Measurements from ENCODE around the gene PLPP3. TPM values are rescaled to one million over a fixed set of nuclear protein-coding genes. Genes with fewer than 3 reads are reported as not detected.
A peak's percentile ranks its signal among the peaks of the same experiment; 100 is the strongest.

PLPP3 gene
- total RNA-seq, 2 donors from 2014 or later: not detected

GRCh38 chr1:56517404-56518130 lies 61.8 kb downstream of the PLPP3 start:
- Mint-ChIP-seq H3K9me3 (peaks cover 0 to 5% of the 10 kb centered on the region in 2 donors), H3K36me3 (no peaks in the 10 kb centered on the region), H3K27ac (no peak overlapping the region)
- no peak for ATAC-seq
- DNase-seq (ENCODE audit: low spot score in 2 of 2): no peak

DNA sequence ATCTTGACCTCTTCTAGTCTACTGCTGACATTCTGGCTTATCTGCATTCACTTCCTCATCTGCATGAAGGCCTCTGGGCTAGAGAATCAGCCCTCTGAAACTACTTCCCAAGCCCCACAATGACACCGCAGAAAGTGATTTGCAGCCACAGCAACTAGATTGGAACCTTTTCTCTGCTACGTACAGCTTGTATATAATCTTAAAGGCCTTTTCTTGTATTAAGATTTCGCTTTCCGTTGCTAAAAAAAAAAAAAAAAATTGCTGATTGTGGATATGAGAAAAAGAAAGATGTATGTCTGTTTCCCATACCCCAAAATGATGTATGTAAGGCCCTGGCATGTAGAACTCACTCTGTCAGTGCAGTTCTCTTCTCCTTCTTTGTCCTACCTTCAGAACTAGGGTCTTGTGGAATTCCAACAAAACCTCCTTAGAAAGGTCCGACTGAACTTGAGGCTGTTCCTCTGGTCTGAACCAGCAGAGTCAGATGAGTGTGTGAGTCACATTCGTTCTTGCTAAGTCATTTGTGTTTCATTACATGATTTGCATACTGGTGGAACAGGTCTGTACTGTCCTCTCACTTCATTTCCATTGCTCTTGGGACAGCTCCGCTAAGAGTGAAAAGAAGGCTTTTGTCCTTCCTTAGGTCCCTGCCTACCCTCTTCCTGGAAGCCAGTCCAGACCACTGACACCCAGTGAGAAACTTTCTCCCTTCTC lies 62.7 kb downstream of the PLPP3 start:
- no peak for ATAC-seq
- H3K36me3 Mint-ChIP-seq: no peaks in the 10 kb centered on the region
- H3K27ac Mint-ChIP-seq: no peak overlapping the region
- DNase-seq (ENCODE audit: low spot score in 2 of 2): no peak
- peaks cover 0 to 5% of the 10 kb centered on the region in 2 donors for H3K9me3 Mint-ChIP-seq

GRCh38 chr1:56515898-56516538 lies 63.3 kb downstream of the PLPP3 start:
- Mint-ChIP-seq H3K36me3 (no peaks in the 10 kb centered on the region), H3K9me3 (peaks cover 0 to 5% of the 10 kb centered on the region in 2 donors), H3K27ac (no peak overlapping the region)
- no peak for DNase-seq (ENCODE audit: low spot score in 2 of 2)
- no peak for ATAC-seq

DNA sequence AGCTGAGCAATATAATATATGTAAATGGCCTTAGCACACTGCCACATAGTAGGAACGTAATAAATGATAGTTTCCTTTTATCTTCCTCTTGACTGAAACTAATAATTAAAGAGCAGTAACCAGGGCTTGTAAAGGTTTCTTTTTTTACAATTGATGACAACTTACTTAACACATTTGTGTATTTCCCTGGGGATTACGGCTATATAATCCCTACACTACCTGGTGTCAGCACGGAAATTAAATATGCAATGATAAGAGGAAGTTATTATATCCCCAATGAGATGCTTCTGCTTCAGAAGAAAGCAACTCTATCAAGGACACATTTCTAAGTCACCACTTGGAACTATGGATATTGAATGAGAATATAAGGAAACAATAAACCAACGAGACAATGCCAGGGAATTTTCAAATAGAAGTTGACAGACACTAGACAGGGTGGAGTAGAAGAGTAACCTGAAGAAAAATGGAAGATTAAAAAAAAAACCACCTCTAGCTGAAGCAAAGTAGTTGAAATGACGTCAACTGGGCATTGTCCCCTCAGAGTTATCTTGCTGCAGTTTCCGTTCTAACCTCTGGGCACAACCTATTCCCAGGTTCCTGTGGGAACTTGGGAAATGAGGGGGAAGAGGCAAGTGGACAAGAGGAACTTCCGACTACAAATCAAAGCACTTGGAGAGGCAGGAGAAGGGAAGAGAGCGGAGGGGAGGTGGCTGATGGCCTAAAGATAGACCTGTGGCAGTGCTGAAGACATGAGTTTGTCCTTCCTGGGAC lies 66.5 kb downstream of the PLPP3 start:
- H3K9me3 Mint-ChIP-seq: peaks cover 0 to 5% of the 10 kb centered on the region in 2 donors
- DNase-seq (ENCODE audit: low spot score in 2 of 2): no peak

GRCh38 chr1:56511766-56512165 lies 67.6 kb downstream of the PLPP3 start:
- H3K9me3 Mint-ChIP-seq: peaks cover 1 to 6% of the 10 kb centered on the region in 2 donors
- ATAC-seq: no peak
- peaks cover 0 to 2% of the 10 kb centered on the region in 2 donors for H3K36me3 Mint-ChIP-seq
- no peak for DNase-seq (ENCODE audit: low spot score in 2 of 2)
- H3K27ac Mint-ChIP-seq: no peak overlapping the region

More for the DNA sequence above, 66.5 kb downstream of the PLPP3 start:
- H3K36me3 Mint-ChIP-seq: no peaks in the 10 kb centered on the region
- H3K27ac Mint-ChIP-seq: no peak overlapping the region
- ATAC-seq: no peak

DNA sequence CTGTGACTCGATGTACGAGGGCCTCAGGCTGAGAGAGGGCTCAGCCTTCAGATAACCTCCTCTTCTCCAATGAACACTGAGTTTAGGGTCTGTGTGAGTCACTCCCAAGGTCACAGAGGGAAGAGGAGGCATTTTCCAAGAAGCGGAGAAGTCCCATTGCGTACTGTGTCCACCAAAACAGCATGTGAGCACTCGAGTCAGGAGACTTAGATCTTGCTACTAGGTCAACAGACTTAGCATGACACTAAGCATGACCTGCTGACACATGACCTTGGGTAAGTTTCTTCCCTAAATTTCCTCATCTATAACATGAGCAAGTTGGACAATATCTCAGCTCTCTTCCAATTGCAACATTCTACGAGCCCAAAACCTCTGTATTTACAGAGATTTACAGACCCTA lies 68.0 kb downstream of the PLPP3 start:
- DNase-seq (ENCODE audit: low spot score in 2 of 2) (no peak), ATAC-seq (no peak)
- Mint-ChIP-seq H3K9me3 (peaks cover 5 to 8% of the 10 kb centered on the region in 2 donors), H3K27ac (no peak overlapping the region), H3K36me3 (peaks cover 0 to 4% of the 10 kb centered on the region in 2 donors)

DNA sequence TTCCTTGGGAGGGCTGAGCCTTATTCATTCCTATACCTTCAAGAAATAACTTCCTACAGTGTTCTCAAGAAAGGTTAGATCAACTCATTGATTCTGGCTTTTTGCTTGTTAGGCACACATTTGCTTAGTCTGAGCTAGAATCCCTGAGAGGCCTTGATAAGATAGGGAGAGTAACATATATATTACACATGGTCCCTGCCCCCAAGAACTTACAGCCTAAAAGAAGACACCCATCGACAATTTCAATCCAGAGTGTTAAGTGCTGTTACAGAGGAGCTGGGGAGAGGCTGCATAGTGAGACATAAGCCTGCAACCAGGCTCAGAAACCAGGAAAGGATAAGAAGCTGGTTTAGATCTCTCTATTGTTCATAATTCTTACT lies 68.7 kb downstream of the PLPP3 start:
- Mint-ChIP-seq H3K36me3 (peaks cover 0 to 9% of the 10 kb centered on the region in 2 donors), H3K9me3 (peaks cover 5 to 12% of the 10 kb centered on the region in 2 donors), H3K27ac (no peak overlapping the region)
- DNase-seq (ENCODE audit: low spot score in 2 of 2): no peak
- no peak for ATAC-seq

- ATAC-seq (no peak), DNase-seq (ENCODE audit: low spot score in 2 of 2) (no peak)
- peaks cover 5 to 12% of the 10 kb centered on the region in 2 donors for H3K9me3 Mint-ChIP-seq
- H3K27ac Mint-ChIP-seq: no peak overlapping the region
- H3K36me3 Mint-ChIP-seq: peaks cover 0 to 9% of the 10 kb centered on the region in 2 donors
These were observed 69.4 kb downstream of the PLPP3 start for GRCh38 chr1:56509713-56510641.

- ATAC-seq: no peak
- no peak for DNase-seq (ENCODE audit: low spot score in 2 of 2)
- no peak overlapping the region for H3K27ac Mint-ChIP-seq
- H3K9me3 Mint-ChIP-seq: peaks cover 5 to 12% of the 10 kb centered on the region in 2 donors
- peaks cover 0 to 9% of the 10 kb centered on the region in 2 donors for H3K36me3 Mint-ChIP-seq
These were observed 70.8 kb downstream of the PLPP3 start for GRCh38 chr1:56508523-56508983.

DNA sequence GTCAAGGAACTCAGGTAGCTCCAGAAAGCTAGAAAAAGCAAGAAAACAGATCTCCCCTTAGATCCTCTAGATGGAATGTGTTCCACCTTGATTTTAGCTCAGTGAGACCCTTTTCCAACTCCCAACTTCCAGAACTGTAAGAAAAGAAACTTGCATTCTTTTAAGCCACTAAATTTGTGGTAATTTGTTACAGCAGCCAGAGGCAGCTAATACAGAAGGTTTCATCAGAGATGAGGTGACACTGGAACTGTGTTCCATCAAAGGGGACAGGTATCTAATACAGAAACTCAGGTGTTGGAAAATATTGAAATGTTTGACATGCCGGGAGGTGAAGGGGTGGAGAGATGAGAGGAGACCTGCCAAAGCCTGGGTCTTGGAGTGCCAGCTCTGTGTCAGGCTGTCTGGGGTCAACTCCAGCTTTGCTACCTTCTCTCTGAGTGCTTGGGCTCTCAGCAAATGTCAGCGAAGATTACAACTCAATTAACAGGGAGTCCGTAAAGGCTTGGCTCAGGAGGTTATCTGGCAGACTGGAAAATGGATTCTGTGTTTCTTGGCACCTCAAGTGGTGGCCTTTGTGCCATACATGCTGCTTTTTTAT lies 71.3 kb downstream of the PLPP3 start:
- no peak for ATAC-seq
- no peak overlapping the region for H3K27ac Mint-ChIP-seq
- peaks cover 5 to 11% of the 10 kb centered on the region in 2 donors for H3K9me3 Mint-ChIP-seq
- no peak for DNase-seq (ENCODE audit: low spot score in 2 of 2)
- H3K36me3 Mint-ChIP-seq: peaks cover 0 to 9% of the 10 kb centered on the region in 2 donors

GRCh38 chr1:56506951-56507491 lies 72.3 kb downstream of the PLPP3 start:
- DNase-seq (ENCODE audit: low spot score in 2 of 2) (no peak), ATAC-seq (no peak)
- Mint-ChIP-seq H3K27ac (no peak overlapping the region), H3K9me3 (peaks cover 9 to 12% of the 10 kb centered on the region in 2 donors), H3K36me3 (peaks cover 0 to 9% of the 10 kb centered on the region in 2 donors)

GRCh38 chr1:56505792-56506743 lies 73.3 kb downstream of the PLPP3 start:
- H3K36me3 Mint-ChIP-seq: peaks cover 0 to 9% of the 10 kb centered on the region in 2 donors
- no peak for DNase-seq (ENCODE audit: low spot score in 2 of 2)

DNA sequence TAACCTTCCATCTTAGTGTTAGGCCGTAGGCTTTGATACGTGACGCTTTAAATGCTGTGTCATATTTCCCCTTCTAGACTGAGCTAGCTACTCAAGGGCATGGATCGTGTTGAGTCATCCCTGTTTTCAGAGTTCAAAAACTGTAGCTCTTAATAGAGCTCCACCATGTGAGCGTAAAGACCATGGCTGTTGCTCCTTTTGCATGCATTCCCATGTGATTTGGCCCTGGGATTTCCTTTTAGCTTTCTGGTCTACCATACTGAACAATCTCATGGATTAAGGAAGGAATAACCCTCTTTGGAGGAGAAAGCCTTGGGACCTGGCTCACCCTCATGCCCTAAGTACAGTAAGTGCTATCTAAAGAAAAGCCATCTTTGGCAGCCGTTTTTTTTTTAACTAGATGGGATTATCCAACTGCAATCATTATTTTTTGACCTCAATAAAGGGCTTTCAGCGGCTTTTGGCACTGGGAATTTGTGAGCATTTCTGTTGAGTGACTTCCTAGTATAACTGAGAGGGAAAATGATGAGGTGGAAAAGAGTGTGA lies 76.6 kb downstream of the PLPP3 start:
- no peak overlapping the region for H3K27ac Mint-ChIP-seq
- H3K9me3 Mint-ChIP-seq: peaks cover 9 to 19% of the 10 kb centered on the region in 2 donors
- ATAC-seq: no peak
- DNase-seq (ENCODE audit: low spot score in 2 of 2): no peak
- H3K36me3 Mint-ChIP-seq: peaks cover 0 to 9% of the 10 kb centered on the region in 2 donors

More at GRCh38 chr1:56505792-56506743, 73.3 kb downstream of the PLPP3 start:
- no peak for ATAC-seq
- H3K9me3 Mint-ChIP-seq: peaks cover 9 to 15% of the 10 kb centered on the region in 2 donors
- H3K27ac Mint-ChIP-seq: peak overlapping the region in 1 of 2 donors; percentile 33

DNA sequence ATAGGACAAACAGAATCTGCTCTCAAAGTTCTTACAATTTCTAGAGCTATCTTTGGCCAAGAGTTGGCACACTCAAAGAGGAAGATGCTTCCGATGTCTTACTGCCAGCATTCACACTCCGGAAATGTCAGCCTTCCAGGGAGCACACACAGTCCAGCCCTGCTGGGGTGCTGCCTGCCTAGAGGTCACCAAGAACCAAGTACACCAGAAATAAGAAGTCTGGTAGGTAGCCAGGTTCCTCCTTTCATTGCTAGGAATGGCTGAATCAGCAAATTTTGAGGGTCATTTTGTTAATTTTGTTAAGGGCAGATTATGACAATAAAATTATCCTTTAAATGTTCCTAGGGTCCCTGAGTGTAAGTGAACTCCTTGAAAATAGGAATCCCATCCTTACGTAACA lies 77.5 kb downstream of the PLPP3 start:
- Mint-ChIP-seq H3K36me3 (peaks cover 0 to 8% of the 10 kb centered on the region in 2 donors), H3K9me3 (peaks cover 8 to 19% of the 10 kb centered on the region in 2 donors), H3K27ac (no peak overlapping the region)
- DNase-seq (ENCODE audit: low spot score in 2 of 2) (no peak), ATAC-seq (no peak)
